Gastroesophageal sphincter (tissue), 3 donors: ENCODE data around the gene MANEAL.

Experiments used
- EP300 ChIP-seq: sonication (generic); formaldehyde crosslinking; IDR thresholded peaks from one replicate; pipeline ENCODE4 v1.6.1; 2017; ENCODE audit warnings: antibody characterized with exemption, mild to moderate bottlenecking
- POLR2A ChIP-seq, 2 donors: fragments of 450-650 bp; IDR thresholded peaks; one replicate each; pipeline ENCODE4 v1.6.1; 2017; ENCODE audit warnings: antibody characterized with exemption in 2 of 2, mild to moderate bottlenecking in 2 of 2, moderate library complexity in 1 of 2
- TF ChIP-seq, protein P1 (sequence below), 4 experiments: fragments of 200-600 bp in 2 of 4; fragments of 450-650 bp in 2 of 4; sonication (generic) in 1 of 4; IDR thresholded peaks; one replicate each; pipeline ENCODE4 v1.5.1; 2017 to 2019; ENCODE audit warnings: antibody characterized with exemption in 4 of 4, mild to moderate bottlenecking in 2 of 4, moderate library complexity in 2 of 4

DNA sequence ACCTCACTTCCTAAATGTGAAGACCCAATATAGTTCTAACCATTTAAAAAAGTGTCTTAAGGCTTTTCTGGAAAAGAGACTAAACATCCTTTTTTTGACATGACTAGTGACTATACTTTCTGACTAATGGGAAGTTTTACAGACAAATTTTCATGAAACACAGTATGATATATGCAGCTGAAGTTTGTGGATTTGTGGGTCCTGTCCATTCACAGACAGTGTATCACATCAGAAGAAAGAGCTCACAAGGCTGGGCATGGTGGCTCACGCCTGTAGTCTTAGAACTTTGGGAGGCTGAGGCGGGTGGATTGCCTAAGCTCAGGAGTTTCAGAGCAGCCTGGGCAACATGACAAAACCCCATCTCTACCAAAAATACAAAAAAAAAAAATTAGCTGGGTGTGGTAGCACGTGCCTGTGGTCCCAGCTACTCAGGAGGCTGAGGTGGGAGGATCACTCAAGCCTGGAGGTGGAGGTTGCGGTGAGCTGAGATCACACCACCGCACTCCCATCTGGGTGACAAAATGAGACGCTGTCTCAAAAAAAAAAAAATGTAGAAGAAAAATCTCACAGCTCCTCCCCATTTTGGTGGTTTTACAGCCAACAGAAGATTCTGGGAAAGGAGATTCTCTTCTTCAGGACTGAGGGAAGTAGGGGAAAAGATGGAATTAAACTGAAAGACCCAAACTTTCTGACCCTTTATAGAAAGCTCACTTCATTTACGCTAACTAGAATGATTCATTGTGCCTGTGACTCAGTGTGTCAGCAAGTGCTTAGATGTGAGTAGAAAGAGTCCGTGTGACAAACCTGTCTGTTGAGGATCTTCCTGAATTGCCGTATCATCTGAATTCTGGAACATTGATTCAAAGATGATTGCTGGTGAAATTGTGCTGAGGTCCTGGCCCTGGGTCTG is 29.5 kb downstream of the MANEAL start:
- TF ChIP-seq, protein P1, sequence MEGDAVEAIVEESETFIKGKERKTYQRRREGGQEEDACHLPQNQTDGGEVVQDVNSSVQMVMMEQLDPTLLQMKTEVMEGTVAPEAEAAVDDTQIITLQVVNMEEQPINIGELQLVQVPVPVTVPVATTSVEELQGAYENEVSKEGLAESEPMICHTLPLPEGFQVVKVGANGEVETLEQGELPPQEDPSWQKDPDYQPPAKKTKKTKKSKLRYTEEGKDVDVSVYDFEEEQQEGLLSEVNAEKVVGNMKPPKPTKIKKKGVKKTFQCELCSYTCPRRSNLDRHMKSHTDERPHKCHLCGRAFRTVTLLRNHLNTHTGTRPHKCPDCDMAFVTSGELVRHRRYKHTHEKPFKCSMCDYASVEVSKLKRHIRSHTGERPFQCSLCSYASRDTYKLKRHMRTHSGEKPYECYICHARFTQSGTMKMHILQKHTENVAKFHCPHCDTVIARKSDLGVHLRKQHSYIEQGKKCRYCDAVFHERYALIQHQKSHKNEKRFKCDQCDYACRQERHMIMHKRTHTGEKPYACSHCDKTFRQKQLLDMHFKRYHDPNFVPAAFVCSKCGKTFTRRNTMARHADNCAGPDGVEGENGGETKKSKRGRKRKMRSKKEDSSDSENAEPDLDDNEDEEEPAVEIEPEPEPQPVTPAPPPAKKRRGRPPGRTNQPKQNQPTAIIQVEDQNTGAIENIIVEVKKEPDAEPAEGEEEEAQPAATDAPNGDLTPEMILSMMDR (IDR thresholded peaks at IDR 0.05): no peak
- TF ChIP-seq POLR2A (IDR thresholded peaks at IDR 0.05): no peak
- no peak for TF ChIP-seq EP300
